Measurements from ENCODE around the gene ITPR2. TPM values are rescaled to one million over a fixed set of nuclear protein-coding genes. Genes with fewer than 3 reads are reported as not detected.

Gene ITPR2
- total and polyA plus RNA-seq, 2 of the 8 experiments (the other 6 are each of a cell fraction or from before 2014, with no cell fraction given), result 4.1 to 48.3 TPM

DNA sequence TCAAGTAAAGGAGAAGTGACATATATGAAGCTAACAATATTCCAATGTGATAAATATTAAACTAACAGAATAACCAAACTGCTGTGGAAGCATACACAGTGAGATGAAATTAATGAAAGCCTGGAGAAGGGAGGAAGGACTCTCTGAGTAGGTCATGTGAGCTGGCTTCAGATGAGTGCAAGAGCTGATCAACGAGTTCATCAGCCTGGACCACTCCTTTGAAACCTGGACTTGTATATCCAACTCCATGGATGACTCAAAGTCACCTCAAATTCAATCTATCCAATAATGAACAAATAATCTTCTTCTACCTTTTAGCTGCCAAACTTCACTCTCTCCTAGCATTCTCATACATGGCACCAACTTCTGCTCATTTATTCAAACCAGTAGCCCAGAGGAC is 391.6 kb downstream of the ITPR2 start (continued):
- TF ChIP-seq, protein P1, sequence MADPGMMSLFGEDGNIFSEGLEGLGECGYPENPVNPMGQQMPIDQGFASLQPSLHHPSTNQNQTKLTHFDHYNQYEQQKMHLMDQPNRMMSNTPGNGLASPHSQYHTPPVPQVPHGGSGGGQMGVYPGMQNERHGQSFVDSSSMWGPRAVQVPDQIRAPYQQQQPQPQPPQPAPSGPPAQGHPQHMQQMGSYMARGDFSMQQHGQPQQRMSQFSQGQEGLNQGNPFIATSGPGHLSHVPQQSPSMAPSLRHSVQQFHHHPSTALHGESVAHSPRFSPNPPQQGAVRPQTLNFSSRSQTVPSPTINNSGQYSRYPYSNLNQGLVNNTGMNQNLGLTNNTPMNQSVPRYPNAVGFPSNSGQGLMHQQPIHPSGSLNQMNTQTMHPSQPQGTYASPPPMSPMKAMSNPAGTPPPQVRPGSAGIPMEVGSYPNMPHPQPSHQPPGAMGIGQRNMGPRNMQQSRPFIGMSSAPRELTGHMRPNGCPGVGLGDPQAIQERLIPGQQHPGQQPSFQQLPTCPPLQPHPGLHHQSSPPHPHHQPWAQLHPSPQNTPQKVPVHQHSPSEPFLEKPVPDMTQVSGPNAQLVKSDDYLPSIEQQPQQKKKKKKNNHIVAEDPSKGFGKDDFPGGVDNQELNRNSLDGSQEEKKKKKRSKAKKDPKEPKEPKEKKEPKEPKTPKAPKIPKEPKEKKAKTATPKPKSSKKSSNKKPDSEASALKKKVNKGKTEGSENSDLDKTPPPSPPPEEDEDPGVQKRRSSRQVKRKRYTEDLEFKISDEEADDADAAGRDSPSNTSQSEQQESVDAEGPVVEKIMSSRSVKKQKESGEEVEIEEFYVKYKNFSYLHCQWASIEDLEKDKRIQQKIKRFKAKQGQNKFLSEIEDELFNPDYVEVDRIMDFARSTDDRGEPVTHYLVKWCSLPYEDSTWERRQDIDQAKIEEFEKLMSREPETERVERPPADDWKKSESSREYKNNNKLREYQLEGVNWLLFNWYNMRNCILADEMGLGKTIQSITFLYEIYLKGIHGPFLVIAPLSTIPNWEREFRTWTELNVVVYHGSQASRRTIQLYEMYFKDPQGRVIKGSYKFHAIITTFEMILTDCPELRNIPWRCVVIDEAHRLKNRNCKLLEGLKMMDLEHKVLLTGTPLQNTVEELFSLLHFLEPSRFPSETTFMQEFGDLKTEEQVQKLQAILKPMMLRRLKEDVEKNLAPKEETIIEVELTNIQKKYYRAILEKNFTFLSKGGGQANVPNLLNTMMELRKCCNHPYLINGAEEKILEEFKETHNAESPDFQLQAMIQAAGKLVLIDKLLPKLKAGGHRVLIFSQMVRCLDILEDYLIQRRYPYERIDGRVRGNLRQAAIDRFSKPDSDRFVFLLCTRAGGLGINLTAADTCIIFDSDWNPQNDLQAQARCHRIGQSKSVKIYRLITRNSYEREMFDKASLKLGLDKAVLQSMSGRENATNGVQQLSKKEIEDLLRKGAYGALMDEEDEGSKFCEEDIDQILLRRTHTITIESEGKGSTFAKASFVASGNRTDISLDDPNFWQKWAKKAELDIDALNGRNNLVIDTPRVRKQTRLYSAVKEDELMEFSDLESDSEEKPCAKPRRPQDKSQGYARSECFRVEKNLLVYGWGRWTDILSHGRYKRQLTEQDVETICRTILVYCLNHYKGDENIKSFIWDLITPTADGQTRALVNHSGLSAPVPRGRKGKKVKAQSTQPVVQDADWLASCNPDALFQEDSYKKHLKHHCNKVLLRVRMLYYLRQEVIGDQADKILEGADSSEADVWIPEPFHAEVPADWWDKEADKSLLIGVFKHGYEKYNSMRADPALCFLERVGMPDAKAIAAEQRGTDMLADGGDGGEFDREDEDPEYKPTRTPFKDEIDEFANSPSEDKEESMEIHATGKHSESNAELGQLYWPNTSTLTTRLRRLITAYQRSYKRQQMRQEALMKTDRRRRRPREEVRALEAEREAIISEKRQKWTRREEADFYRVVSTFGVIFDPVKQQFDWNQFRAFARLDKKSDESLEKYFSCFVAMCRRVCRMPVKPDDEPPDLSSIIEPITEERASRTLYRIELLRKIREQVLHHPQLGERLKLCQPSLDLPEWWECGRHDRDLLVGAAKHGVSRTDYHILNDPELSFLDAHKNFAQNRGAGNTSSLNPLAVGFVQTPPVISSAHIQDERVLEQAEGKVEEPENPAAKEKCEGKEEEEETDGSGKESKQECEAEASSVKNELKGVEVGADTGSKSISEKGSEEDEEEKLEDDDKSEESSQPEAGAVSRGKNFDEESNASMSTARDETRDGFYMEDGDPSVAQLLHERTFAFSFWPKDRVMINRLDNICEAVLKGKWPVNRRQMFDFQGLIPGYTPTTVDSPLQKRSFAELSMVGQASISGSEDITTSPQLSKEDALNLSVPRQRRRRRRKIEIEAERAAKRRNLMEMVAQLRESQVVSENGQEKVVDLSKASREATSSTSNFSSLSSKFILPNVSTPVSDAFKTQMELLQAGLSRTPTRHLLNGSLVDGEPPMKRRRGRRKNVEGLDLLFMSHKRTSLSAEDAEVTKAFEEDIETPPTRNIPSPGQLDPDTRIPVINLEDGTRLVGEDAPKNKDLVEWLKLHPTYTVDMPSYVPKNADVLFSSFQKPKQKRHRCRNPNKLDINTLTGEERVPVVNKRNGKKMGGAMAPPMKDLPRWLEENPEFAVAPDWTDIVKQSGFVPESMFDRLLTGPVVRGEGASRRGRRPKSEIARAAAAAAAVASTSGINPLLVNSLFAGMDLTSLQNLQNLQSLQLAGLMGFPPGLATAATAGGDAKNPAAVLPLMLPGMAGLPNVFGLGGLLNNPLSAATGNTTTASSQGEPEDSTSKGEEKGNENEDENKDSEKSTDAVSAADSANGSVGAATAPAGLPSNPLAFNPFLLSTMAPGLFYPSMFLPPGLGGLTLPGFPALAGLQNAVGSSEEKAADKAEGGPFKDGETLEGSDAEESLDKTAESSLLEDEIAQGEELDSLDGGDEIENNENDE (IDR thresholded peaks at IDR 0.05; ENCODE audit: insufficient replicate concordance, low read length), result no peak
- TF ChIP-seq SP4 (IDR thresholded peaks at IDR 0.05; ENCODE audit: low read length) (no peak), SUZ12 (IDR thresholded peaks at IDR 0.05; ENCODE audit: low read length) (no peak), NANOG (IDR thresholded peaks at IDR 0.05; ENCODE audit: insufficient read depth, low read depth, low read length, poor library complexity, severe bottlenecking) (no peak), CBX5 (IDR thresholded peaks at IDR 0.05; ENCODE audit: low read depth, low read length) (no peak), CEBPB (IDR thresholded peaks at IDR 0.05; ENCODE audit: low read depth, low read length) (no peak), GTF2F1 (IDR thresholded peaks at IDR 0.05; ENCODE audit: borderline replicate concordance, low read depth, low read length) (no peak), RBBP5 (IDR thresholded peaks at IDR 0.05; ENCODE audit: borderline replicate concordance, low read depth, low read length) (no peak), RNF2 (IDR thresholded peaks at IDR 0.05; ENCODE audit: borderline replicate concordance, low read depth, low read length, missing control alignments, poor library complexity, severe bottlenecking) (no peak), BACH1 (IDR thresholded peaks at IDR 0.05; ENCODE audit: low read length) (no peak), HDAC6 (IDR thresholded peaks at IDR 0.05; ENCODE audit: low read depth, low read length) (no peak), CHD1 (IDR thresholded peaks at IDR 0.05; ENCODE audit: low read depth, low read length) (no peak)
